Esophagus muscularis mucosa (tissue), 3 donors: Measurements from ENCODE around the gene STYXL1.

Source experiments
- POLR2A ChIP-seq: fragments of 450-650 bp; IDR thresholded peaks from one replicate; pipeline ENCODE4 v1.6.1; 2017; ENCODE audit warnings: antibody characterized with exemption, moderate library complexity, mild to moderate bottlenecking, low read depth
- POLR2AphosphoS5 ChIP-seq, 2 donors: sonication (generic); formaldehyde crosslinking; IDR thresholded peaks; one replicate each; pipeline ENCODE4 v1.6.1; 2017; ENCODE audit warnings: antibody characterized with exemption in 2 of 2
- TF ChIP-seq, protein P1 (sequence below), 3 experiments: fragments of 200-600 bp in 2 of 3; fragments of 450-650 bp in 1 of 3; sonication (generic) in 2 of 3; IDR thresholded peaks; one replicate each; pipeline ENCODE4 v1.5.1; 2017 to 2019; ENCODE audit warnings: antibody characterized with exemption in 3 of 3, mild to moderate bottlenecking in 2 of 3, moderate library complexity in 1 of 3

DNA sequence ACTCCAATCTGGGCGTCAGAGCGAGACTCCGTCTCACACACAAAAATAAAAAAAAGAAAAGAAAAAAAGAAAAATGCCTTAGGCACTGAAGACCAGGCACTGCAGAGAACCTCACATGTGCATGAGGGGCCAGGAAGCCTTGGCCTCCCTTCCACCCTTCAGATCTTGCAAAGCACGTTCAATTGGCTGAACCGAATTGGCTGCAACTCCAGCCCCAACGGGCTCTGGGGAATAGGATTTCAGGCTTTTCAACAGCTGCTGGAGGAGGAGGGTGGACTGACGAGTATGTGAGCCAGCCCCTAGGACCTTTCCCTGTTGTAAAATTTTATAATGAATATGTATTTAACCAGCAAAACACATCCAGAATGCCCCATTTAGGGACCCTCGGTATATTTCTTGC lies 70.1 kb downstream of the STYXL1 start:
- no peak for TF ChIP-seq POLR2A
- TF ChIP-seq, protein P1, sequence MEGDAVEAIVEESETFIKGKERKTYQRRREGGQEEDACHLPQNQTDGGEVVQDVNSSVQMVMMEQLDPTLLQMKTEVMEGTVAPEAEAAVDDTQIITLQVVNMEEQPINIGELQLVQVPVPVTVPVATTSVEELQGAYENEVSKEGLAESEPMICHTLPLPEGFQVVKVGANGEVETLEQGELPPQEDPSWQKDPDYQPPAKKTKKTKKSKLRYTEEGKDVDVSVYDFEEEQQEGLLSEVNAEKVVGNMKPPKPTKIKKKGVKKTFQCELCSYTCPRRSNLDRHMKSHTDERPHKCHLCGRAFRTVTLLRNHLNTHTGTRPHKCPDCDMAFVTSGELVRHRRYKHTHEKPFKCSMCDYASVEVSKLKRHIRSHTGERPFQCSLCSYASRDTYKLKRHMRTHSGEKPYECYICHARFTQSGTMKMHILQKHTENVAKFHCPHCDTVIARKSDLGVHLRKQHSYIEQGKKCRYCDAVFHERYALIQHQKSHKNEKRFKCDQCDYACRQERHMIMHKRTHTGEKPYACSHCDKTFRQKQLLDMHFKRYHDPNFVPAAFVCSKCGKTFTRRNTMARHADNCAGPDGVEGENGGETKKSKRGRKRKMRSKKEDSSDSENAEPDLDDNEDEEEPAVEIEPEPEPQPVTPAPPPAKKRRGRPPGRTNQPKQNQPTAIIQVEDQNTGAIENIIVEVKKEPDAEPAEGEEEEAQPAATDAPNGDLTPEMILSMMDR (IDR thresholded peaks at IDR 0.05): no peak
- peak; percentile 10 to 49 for TF ChIP-seq POLR2AphosphoS5 (IDR thresholded peaks at IDR 0.05)
